Stimulated activated CD4-positive, alpha-beta T cell treated with anti-CD3 and anti-CD28 coated beads, Interleukin-12 subunit alpha, Interleukin-12 subunit beta, amount 100 ng/mL, for 4 hours (primary cell): Measurements from ENCODE around the gene MREG.
"Not testable (repeated sequence)": the region's sequence is repeated elsewhere in the genome, so short reads cannot be mapped to it uniquely, and the experiment has no call there.

Experiments used
- DNase-seq: peaks from one replicate; pipeline ENCODE4 v3.0.0-alpha.2; 2020

MREG gene

GRCh38 chr2:216018709-216019108 is 5.4 kb upstream of the MREG start:
- DNase-seq: no peak

GRCh38 chr2:216017365-216017764 is 4.0 kb upstream of the MREG start:
- no peak for DNase-seq

DNA sequence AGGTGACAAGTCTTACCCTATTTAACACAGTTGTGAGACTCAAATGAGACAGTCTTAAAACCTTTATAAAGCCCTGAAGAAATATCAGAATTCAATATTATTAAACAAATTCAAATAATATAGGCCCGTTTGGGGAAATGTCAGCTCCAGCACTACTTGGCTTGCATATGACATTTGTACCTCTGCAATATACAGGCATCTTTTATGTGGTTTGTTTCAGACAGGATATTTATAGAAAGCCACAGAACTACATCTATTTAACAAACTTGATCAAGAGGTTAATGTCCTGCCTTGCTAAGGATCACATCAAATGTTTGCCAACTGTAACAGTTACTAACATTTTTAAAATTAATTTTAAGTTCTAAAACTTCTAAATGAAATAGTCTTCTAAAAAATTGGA is 3.2 kb upstream of the MREG start:
- no peak for DNase-seq

- peak; percentile 12 for DNase-seq
These were observed 2.5 kb upstream of the MREG start for GRCh38 chr2:216015722-216016464.

- DNase-seq: no peak
These were observed 1.6 kb upstream of the MREG start for GRCh38 chr2:216014986-216015385.

DNA sequence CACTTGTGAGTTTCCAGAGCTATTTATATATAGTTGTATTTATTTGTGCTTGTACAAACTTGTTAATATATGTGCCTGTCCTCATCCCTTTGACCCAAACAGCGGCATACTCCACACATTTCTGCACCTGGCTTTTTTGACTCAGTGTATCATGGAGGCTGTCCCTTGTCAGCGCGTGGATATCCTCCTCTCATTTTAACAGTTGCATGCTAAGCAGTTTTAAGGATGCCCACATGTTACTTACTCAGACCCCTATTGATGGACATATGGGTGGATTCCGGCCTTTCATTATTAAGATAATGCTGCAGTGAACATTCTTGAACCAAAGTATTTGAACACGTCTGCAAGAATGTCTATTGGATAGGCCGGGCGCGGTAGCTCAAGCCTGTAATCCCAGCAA is 655 bp upstream of the MREG start:
- DNase-seq: no peak

DNA sequence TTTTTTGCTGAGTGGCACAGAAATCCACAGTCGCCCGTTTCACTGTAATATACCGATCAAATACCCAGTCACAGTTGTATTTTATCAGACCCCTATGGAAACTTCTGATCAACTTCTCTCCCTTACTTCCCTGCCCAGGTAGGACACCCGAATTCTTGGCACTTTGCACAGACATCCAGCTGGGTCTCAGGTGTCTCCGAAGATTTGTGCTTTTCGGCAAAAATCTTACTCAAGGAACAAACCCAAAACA is 596 bp downstream of the MREG start:
- no peak for DNase-seq

- no peak for DNase-seq
These were observed 1.1 kb downstream of the MREG start for GRCh38 chr2:216012133-216012829.

DNA sequence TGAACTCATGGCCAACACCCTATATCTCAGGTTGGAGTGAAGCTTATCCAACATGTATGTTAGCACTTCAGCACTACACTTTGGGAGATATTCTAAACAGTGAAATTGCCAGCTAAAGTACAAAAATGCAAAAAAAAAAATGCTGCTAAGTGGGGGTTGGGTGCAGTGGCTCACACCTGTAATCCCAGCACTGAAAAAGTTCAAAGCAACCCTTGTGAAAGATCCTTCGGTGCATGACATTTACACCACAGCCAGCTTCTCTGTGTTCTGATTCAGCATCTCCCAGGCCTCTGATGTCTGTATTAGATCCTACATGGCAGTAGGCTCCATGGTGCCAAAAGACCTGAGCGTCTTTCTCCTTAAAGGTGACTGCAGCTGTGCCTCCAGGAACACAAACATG is 4.1 kb downstream of the MREG start:
- DNase-seq: not testable (repeated sequence)

- DNase-seq: no peak
These were observed 5.0 kb downstream of the MREG start for GRCh38 chr2:216008387-216008786.

DNA sequence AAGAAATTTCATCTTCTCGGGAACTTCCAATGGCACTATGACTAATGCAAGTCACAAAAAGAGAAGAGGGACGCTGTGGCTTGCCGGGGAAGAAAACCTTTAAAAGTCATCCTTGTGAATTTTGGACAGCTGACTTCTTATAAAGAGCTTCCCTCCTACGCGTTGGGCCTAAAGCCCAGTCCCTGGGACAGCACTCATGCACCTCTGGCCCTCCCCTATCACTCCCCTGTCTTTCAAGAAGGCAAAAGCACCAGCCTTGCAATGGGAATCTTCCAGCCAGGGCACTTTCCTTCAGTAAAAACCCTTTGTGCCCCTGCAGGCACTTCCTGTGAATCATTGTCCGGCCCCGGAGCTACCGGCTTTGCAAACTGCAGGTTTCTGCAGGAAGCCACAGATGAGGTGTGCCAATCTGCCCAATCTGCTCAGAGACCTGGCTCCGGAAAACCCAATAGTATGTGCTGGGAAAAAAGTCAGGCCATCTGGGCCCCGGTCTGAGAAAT is 7.1 kb downstream of the MREG start:
- peak; percentile 19 for DNase-seq

DNA sequence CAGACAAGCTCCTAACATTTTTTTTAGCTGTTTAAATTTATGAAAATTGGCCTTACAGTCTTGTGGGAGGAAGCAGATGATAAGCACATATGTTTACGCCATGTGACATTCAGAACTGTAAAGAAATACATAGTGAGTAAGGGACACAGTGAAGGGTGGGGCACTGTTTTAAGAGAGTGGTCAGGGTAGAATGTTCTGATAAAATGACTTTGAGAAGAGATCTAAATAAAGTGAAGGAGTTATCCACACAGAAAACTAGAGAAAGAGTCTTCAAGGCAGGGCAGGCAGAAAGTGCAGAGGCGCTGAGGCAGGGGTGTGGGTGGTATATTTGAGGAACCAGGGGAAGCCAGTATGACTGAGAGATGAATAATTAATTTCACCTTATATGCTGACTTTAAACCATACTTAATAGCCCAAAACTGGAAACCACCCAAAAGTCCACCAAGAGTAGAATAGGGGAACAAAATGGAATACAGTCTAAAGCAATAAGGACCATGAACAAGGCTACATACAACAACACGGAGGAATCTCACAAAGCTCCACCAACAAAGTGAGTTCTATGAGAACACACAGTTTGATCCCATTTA is 8.6 kb downstream of the MREG start:
- DNase-seq: no peak

- DNase-seq: no peak
These were observed 9.3 kb downstream of the MREG start for GRCh38 chr2:216003876-216004696.

DNA sequence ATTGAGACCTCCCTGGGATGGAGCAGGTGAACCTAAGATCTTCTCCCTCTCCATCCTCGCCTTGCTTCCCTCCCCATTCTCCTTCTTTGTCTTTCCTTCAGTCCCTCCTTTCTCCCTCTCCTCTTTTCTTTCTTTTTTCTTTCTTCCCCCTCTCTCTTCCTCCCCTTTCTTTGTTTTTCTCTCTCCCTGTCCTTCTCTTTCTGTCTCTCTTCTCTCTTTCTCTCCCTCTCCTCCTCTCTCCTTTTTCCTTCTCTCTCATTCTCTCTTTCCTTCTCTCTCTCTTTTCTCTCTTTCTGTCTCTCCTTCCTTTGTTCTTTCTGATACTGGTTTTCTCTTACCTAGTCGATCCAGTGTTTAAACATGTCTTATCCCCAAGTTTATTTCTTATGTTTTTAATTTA is 10.7 kb downstream of the MREG start:
- no peak for DNase-seq

GRCh38 chr2:216002101-216002678 is 11.2 kb downstream of the MREG start:
- DNase-seq: no peak

DNA sequence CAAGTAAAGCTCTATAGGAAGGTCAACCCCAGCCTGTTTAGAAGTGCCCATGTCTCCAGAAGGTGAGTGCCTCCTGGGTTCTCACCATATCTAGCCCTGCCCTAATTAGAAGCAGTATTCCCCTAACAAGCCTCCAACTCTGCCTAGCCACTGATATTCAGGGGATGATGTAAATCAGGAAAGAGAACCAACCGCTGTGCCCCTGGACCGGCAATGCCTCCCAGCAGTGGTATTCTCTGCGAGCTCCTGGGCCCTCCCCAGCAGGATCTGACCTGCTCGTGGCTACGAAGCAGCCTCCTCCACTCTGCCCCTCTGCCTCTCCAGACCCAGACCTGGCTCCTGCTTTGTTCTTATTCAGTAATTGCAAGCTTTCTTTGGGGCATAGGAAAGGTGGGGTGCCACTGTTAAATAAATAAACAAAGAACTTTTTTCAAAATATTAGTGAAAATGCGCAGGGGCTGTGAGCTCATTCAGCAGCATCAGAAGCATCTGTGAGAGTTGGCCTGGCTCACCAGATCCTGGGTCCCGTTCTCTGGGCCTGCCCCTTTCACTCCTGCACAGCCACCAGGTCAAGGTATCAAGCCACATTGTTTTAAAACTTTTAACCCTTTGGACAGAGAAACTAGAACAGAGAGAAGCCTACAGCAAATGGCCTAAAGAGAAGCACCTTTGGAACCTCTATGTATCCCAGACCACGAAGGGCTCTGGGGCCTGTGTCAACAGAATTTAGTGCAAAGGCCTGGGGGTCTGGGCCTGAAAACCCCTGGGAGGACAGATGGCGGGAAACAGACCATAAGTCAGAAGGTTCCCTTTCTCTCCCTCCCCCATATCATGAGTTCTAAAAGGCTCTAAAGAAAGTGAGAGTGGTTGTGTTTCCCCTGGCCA is 11.9 kb downstream of the MREG start:
- DNase-seq: no peak

GRCh38 chr2:215998636-215999035 is 14.7 kb downstream of the MREG start:
- no peak for DNase-seq

- DNase-seq: no peak
These were observed 16.1 kb downstream of the MREG start for GRCh38 chr2:215997219-215997618.

GRCh38 chr2:215994911-215995310 is 18.4 kb downstream of the MREG start:
- no peak for DNase-seq

DNA sequence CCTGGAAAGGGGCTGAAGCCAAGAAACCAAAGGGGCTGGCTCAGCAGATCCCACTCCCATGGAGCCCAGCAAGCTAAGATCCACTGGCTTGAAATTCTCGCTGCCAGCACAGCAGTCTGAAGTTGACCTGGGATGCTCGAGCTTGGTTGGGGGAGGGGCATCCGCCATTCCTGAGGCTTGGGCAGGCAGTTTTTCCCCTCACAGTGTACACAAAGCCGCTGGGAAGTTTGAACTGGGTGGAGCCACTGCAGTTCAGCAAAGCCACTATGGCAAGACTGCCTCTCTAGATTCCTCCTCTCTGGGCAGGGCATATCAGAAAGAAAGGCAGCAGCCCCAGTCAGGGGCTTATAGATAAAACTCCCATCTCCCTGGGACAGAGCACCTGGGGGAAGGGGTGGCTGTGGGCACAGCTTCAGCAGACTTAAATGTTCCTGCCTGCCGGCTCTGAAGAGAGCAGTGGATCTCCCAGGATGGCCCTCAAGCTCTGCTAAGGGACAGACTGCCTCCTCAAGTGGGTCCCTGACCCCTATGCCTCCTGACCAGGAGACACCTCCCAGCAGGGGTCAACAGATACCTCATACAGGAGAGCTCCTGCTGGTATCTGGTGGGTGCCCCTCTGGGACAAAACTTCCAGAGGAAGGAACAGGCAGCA is 24.7 kb downstream of the MREG start:
- not testable (repeated sequence) for DNase-seq

GRCh38 chr2:215985257-215985656 is 28.1 kb downstream of the MREG start:
- no peak for DNase-seq

- DNase-seq: no peak
These were observed 28.7 kb downstream of the MREG start for GRCh38 chr2:215984661-215985060.
